NCI-H226 (cell line): Measurements from ENCODE around the gene CACNG7.

Source experiments
- DNase-seq: peaks from one replicate; pipeline ENCODE4 v3.0.0-alpha.2; 2015

Gene CACNG7

GRCh38 chr19:53879140-53880081 lies 29.7 kb upstream of the CACNG7 start:
- peak; percentile 87 for DNase-seq

GRCh38 chr19:53880711-53881481 lies 28.2 kb upstream of the CACNG7 start:
- no peak for DNase-seq

GRCh38 chr19:53881482-53882390 lies 27.3 kb upstream of the CACNG7 start, which contains the start of gene PRKCG:
PRKCG (plus strand) TSS chr19:53882197; CDS start chr19:53882495, 298 bp downstream.
- peak; percentile 49 for DNase-seq

- DNase-seq, result no peak
These were observed 26.6 kb upstream of the CACNG7 start for GRCh38 chr19:53882391-53883050.

GRCh38 chr19:53883231-53883661 lies 25.8 kb upstream of the CACNG7 start:
- DNase-seq, result no peak

GRCh38 chr19:53883741-53884140 lies 25.3 kb upstream of the CACNG7 start:
- DNase-seq, result no peak

GRCh38 chr19:53884256-53884655 lies 24.8 kb upstream of the CACNG7 start:
- no peak for DNase-seq

GRCh38 chr19:53885036-53885435 lies 24.0 kb upstream of the CACNG7 start:
- no peak for DNase-seq

GRCh38 chr19:53892301-53892980 lies 16.6 kb upstream of the CACNG7 start:
- no peak for DNase-seq

- DNase-seq, result no peak
These were observed 16.1 kb upstream of the CACNG7 start for GRCh38 chr19:53892981-53893325.

- DNase-seq, result peak; percentile 60
These were observed 14.4 kb upstream of the CACNG7 start for GRCh38 chr19:53894707-53895106.

GRCh38 chr19:53896682-53897081 lies 12.4 kb upstream of the CACNG7 start:
- no peak for DNase-seq

- no peak for DNase-seq
These were observed 11.6 kb upstream of the CACNG7 start for GRCh38 chr19:53897459-53897858.

GRCh38 chr19:53898166-53898565 lies 10.9 kb upstream of the CACNG7 start:
- no peak for DNase-seq

GRCh38 chr19:53898636-53899341 lies 10.3 kb upstream of the CACNG7 start:
- no peak for DNase-seq

- no peak for DNase-seq
These were observed 8.8 kb upstream of the CACNG7 start for GRCh38 chr19:53900191-53900860.

GRCh38 chr19:53903055-53903680 lies 5.9 kb upstream of the CACNG7 start:
- peak; percentile 26 for DNase-seq

GRCh38 chr19:53904909-53905308 lies 4.2 kb upstream of the CACNG7 start:
- no peak for DNase-seq

GRCh38 chr19:53905787-53906186 lies 3.3 kb upstream of the CACNG7 start:
- no peak for DNase-seq
